HG03045 (cell line): Measurements from ENCODE around the gene STK32C.
A peak's percentile ranks its signal among the peaks of the same experiment; 100 is the strongest.

Experiments
- ATAC-seq: cut with Tn5 transposase; IDR thresholded peaks from one replicate; pipeline ENCODE4 v1.9.1; 2021; ENCODE audit warnings: mild to moderate bottlenecking, moderate library complexity; ENCODE audit not compliant: unreplicated experiment

STK32C gene

GRCh38 chr10:132236161-132236560, 71.6 kb downstream of the STK32C start:
- ATAC-seq, result no peak

- ATAC-seq, result no peak
Observed at GRCh38 chr10:132234860-132235259, 72.9 kb downstream of the STK32C start.

- no peak for ATAC-seq
Observed at GRCh38 chr10:132233501-132234085, 74.2 kb downstream of the STK32C start.

GRCh38 chr10:132232981-132233380, 74.8 kb downstream of the STK32C start:
- ATAC-seq, result no peak

- ATAC-seq, result no peak
Observed at GRCh38 chr10:132232023-132232951, 75.5 kb downstream of the STK32C start.

- ATAC-seq, result no peak
Observed at GRCh38 chr10:132231656-132232022, 76.1 kb downstream of the STK32C start.

GRCh38 chr10:132230557-132231210, 77.1 kb downstream of the STK32C start:
- ATAC-seq, result no peak

- peak; percentile 56 for ATAC-seq
Observed at GRCh38 chr10:132229834-132230556, 77.8 kb downstream of the STK32C start.

GRCh38 chr10:132229096-132229495, 78.7 kb downstream of the STK32C start:
- ATAC-seq, result no peak

GRCh38 chr10:132228616-132229015, 79.1 kb downstream of the STK32C start:
- ATAC-seq, result no peak

GRCh38 chr10:132227851-132228390, 79.8 kb downstream of the STK32C start:
- ATAC-seq, result no peak

- no peak for ATAC-seq
Observed at GRCh38 chr10:132226586-132227405, 81.0 kb downstream of the STK32C start.

- ATAC-seq, result no peak
Observed at GRCh38 chr10:132225849-132226205, 81.9 kb downstream of the STK32C start.

GRCh38 chr10:132225073-132225848, 82.5 kb downstream of the STK32C start:
- no peak for ATAC-seq

- ATAC-seq, result no peak
Observed at GRCh38 chr10:132224343-132225072, 83.2 kb downstream of the STK32C start.

GRCh38 chr10:132223611-132224342, 84.0 kb downstream of the STK32C start:
- no peak for ATAC-seq

GRCh38 chr10:132223156-132223590, 84.6 kb downstream of the STK32C start:
- ATAC-seq, result no peak

- no peak for ATAC-seq
Observed at GRCh38 chr10:132222726-132223125, 85.0 kb downstream of the STK32C start.
